Neural cell (in vitro differentiated cells): ENCODE data around the gene RALGPS2. TPM values are rescaled to one million over a fixed set of nuclear protein-coding genes. Genes with fewer than 3 reads are reported as not detected.

Experiments used
- H2AFZ ChIP-seq: fragments of 200-600, 300-800 bp; sonication (generic), shearing (Covaris generic); 2 replicates; pipeline ENCODE4 v1.6.0; 2014; ENCODE audit warnings: low read depth, mild to moderate bottlenecking, antibody characterized with exemption, low read length, moderate library complexity
- H3F3A ChIP-seq: fragments of 200-600 bp; shearing (Covaris generic); 2 replicates; pipeline ENCODE4 v1.6.1; 2016; ENCODE audit warnings: mild to moderate bottlenecking, moderate library complexity, mixed read lengths, antibody characterized with exemption, low read length; ENCODE audit not compliant: insufficient read depth, poor library complexity, severe bottlenecking
- H3K27ac ChIP-seq: fragments of 200-600, 300-800 bp; sonication (generic), shearing (Covaris generic); 2 replicates; pipeline ENCODE4 v1.5.1; 2014; ENCODE audit warnings: mild to moderate bottlenecking, low read length, moderate library complexity
- H3K27me3 ChIP-seq: fragments of 300-800, 200-600 bp; sonication (generic), shearing (Covaris generic); 2 replicates; pipeline ENCODE4 v1.6.0; 2014; ENCODE audit warnings: mild to moderate bottlenecking, low read depth, low read length, moderate library complexity; ENCODE audit not compliant: insufficient read depth
- H3K36me3 ChIP-seq: fragments of 300-800, 200-600 bp; sonication (generic), shearing (Covaris generic); 2 replicates; pipeline ENCODE4 v1.5.1; 2014; ENCODE audit warnings: mild to moderate bottlenecking, antibody characterized with exemption, low read length, moderate library complexity; ENCODE audit not compliant: insufficient read depth
- H3K4me2 ChIP-seq: fragments of 300-800, 200-600 bp; sonication (generic), shearing (Covaris generic); 2 replicates; pipeline ENCODE4 v1.6.0; 2014; ENCODE audit warnings: mild to moderate bottlenecking, low read length
- H3K4me3 ChIP-seq: fragments of 300-800, 200-600 bp; sonication (generic), shearing (Covaris generic); 2 replicates; pipeline ENCODE4 v1.5.1; 2014; ENCODE audit warnings: mild to moderate bottlenecking, low read length, moderate library complexity
- H3K79me2 ChIP-seq: fragments of 200-600 bp; shearing (Covaris generic); replicated peaks from 2 replicates; pipeline ENCODE4 v1.6.0; 2014; ENCODE audit warnings: mild to moderate bottlenecking, low read length, moderate library complexity; ENCODE audit not compliant: insufficient read depth
- H3K9ac ChIP-seq: fragments of 300-800, 200-600 bp; sonication (generic), shearing (Covaris generic); 2 replicates; pipeline ENCODE4 v1.6.1; 2016; ENCODE audit warnings: mild to moderate bottlenecking, low read length, mixed read lengths
- H3K9me2 ChIP-seq: fragments of 200-600 bp; shearing (Covaris generic); 2 replicates; pipeline ENCODE4 v1.6.1; 2016; ENCODE audit warnings: mild to moderate bottlenecking, low read length, mixed read lengths; ENCODE audit not compliant: insufficient read depth
- H3K9me3 ChIP-seq: fragments of 200-600, 300-800 bp; sonication (generic), shearing (Covaris generic); 2 replicates; pipeline ENCODE4 v1.6.1; 2016; ENCODE audit warnings: mild to moderate bottlenecking, mixed run types, low read length, moderate library complexity, mixed read lengths
- H4K20me1 ChIP-seq: fragments of 200-600 bp; shearing (Covaris generic); 2 replicates; pipeline ENCODE4 v1.6.1; 2016; ENCODE audit warnings: mild to moderate bottlenecking, mixed run types; ENCODE audit not compliant: insufficient read depth
- EP300 ChIP-seq: fragments of 450-650 bp; conservative IDR thresholded peaks from 2 replicates; pipeline ENCODE4 v1.6.1; 2014; ENCODE audit warnings: antibody characterized with exemption, mild to moderate bottlenecking, moderate library complexity; ENCODE audit not compliant: poor library complexity, severe bottlenecking
- EZH2 ChIP-seq: fragments of 200-600, 300-800 bp; shearing (Covaris generic), sonication (generic); IDR thresholded peaks from 2 replicates; pipeline ENCODE4 v1.6.1; 2014; ENCODE audit warnings: antibody characterized with exemption, low read length, borderline replicate concordance, mild to moderate bottlenecking; ENCODE audit not compliant: insufficient read depth, poor library complexity, severe bottlenecking
- MXI1 ChIP-seq: fragments of 450-650 bp; conservative IDR thresholded peaks from 2 replicates; pipeline ENCODE4 v1.6.1; 2014; ENCODE audit warnings: antibody characterized with exemption, mild to moderate bottlenecking; ENCODE audit not compliant: poor library complexity, severe bottlenecking
- POLR2AphosphoS5 ChIP-seq: IDR thresholded peaks from 2 replicates; pipeline ENCODE4 v1.6.1; 2012
- RAD21 ChIP-seq: fragments of 450-650 bp; conservative IDR thresholded peaks from 2 replicates; pipeline ENCODE4 v1.6.1; 2014; ENCODE audit warnings: antibody characterized with exemption, mild to moderate bottlenecking, moderate library complexity
- SMC3 ChIP-seq: fragments of 450-650 bp; conservative IDR thresholded peaks from 2 replicates; pipeline ENCODE4 v1.6.1; 2014; ENCODE audit warnings: antibody characterized with exemption, mild to moderate bottlenecking, moderate library complexity; ENCODE audit not compliant: poor library complexity
- TAF1 ChIP-seq: IDR thresholded peaks from 2 replicates; pipeline ENCODE4 v1.6.1; 2012; ENCODE audit warnings: low read depth
- polyA plus RNA-seq: library from polyadenylated mRNA; depleted of rRNA; stranded (reverse); fragments of >200 nt; gene quantifications from 2 replicates; pipeline ENCODE4 v1.2.3, GENCODE V29; 2014
- TF ChIP-seq, protein P1 (sequence below): IDR thresholded peaks from 2 replicates; pipeline ENCODE4 v1.6.1; 2012; ENCODE audit warnings: borderline replicate concordance
- TF ChIP-seq, protein P2 (sequence below): fragments of 450-650 bp; IDR thresholded peaks from 2 replicates; pipeline ENCODE4 v1.5.1; 2014; ENCODE audit warnings: antibody characterized with exemption, mild to moderate bottlenecking, moderate library complexity; ENCODE audit not compliant: poor library complexity, severe bottlenecking

Gene RALGPS2
- polyA plus RNA-seq, 1 donor from 2014 or later = 26.6 TPM

DNA sequence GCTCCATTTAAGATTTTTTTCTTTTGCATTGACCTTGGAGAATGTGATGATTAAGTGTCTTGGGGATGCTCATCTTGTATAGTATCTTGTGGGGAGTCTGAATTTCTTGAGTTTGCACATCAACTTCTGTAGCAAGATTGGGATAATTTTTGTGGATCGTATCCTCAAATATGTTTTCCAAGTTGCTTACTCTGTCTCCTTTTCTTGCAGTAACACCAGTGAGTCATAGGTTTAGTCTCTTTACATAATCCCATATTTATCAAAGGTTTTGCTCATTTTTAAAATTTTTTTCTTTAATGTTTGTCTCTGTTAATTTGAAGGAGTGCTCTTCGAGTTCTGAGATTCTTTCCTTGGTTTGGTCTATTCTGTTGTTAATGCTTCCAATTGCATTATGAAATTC lies 187.6 kb downstream of the RALGPS2 start:
- H3K4me2 ChIP-seq = no peak overlapping the region

DNA sequence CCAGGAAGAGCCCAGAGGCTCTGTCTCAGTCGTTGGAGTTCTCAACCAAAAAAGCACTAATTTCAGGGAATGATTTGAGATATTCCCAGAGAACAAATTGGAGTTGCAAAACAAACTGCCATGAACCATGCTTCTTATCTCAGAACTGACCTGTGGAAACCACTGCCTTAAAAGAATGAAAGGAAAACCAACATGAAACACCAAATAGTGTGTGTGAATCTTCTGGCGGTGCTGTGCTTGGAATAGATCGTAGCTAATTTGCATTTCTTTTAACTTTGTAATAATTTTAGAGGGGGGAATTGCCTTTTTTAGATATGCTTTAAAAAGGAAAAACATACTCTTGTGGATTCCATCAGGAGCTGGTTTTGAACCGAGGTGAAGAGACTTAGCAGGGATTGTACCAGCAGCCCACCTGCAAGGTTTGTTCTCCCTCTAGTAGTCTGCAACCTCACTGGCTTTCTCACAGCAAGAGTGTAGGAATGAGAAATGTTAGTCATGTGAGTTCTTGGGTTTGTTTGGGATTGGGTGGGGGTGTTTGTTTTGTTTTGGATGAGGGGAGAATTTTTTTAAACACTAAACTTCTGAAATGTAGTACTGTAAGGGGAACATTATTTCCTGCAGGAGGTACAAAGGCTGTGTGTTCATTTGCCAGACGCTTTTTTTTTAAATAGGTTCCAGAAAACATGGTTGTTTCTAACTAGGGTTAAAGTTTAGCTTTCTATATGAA lies 191.6 kb downstream of the RALGPS2 start:
- Histone ChIP-seq H4K20me1 (no peaks in the 10 kb centered on the region), H3K9me2 (no peaks in the 10 kb centered on the region), H2AFZ (no peak overlapping the region), H3K4me3 (no peak overlapping the region), H3K27me3 (no peaks in the 10 kb centered on the region), H3F3A (no peaks in the 10 kb centered on the region), H3K36me3 (no peaks in the 10 kb centered on the region), H3K9me3 (no peaks in the 10 kb centered on the region), H3K27ac (no peak overlapping the region), H3K79me2 (no peaks in the 10 kb centered on the region), H3K9ac (no peak overlapping the region), H3K4me2 (no peak overlapping the region)
- TF ChIP-seq, protein P1, sequence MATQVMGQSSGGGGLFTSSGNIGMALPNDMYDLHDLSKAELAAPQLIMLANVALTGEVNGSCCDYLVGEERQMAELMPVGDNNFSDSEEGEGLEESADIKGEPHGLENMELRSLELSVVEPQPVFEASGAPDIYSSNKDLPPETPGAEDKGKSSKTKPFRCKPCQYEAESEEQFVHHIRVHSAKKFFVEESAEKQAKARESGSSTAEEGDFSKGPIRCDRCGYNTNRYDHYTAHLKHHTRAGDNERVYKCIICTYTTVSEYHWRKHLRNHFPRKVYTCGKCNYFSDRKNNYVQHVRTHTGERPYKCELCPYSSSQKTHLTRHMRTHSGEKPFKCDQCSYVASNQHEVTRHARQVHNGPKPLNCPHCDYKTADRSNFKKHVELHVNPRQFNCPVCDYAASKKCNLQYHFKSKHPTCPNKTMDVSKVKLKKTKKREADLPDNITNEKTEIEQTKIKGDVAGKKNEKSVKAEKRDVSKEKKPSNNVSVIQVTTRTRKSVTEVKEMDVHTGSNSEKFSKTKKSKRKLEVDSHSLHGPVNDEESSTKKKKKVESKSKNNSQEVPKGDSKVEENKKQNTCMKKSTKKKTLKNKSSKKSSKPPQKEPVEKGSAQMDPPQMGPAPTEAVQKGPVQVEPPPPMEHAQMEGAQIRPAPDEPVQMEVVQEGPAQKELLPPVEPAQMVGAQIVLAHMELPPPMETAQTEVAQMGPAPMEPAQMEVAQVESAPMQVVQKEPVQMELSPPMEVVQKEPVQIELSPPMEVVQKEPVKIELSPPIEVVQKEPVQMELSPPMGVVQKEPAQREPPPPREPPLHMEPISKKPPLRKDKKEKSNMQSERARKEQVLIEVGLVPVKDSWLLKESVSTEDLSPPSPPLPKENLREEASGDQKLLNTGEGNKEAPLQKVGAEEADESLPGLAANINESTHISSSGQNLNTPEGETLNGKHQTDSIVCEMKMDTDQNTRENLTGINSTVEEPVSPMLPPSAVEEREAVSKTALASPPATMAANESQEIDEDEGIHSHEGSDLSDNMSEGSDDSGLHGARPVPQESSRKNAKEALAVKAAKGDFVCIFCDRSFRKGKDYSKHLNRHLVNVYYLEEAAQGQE = no peak
- TF ChIP-seq MXI1 (no peak), EZH2 (no peak), POLR2AphosphoS5 (no peak), RAD21 (no peak), EP300 (no peak), TAF1 (no peak), SMC3 (no peak)
- TF ChIP-seq, protein P2, sequence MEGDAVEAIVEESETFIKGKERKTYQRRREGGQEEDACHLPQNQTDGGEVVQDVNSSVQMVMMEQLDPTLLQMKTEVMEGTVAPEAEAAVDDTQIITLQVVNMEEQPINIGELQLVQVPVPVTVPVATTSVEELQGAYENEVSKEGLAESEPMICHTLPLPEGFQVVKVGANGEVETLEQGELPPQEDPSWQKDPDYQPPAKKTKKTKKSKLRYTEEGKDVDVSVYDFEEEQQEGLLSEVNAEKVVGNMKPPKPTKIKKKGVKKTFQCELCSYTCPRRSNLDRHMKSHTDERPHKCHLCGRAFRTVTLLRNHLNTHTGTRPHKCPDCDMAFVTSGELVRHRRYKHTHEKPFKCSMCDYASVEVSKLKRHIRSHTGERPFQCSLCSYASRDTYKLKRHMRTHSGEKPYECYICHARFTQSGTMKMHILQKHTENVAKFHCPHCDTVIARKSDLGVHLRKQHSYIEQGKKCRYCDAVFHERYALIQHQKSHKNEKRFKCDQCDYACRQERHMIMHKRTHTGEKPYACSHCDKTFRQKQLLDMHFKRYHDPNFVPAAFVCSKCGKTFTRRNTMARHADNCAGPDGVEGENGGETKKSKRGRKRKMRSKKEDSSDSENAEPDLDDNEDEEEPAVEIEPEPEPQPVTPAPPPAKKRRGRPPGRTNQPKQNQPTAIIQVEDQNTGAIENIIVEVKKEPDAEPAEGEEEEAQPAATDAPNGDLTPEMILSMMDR = no peak

More for the DNA sequence above, 187.6 kb downstream of the RALGPS2 start:
- Histone ChIP-seq H3K36me3 (no peaks in the 10 kb centered on the region), H3F3A (no peaks in the 10 kb centered on the region), H3K27ac (no peak overlapping the region), H3K9me3 (no peaks in the 10 kb centered on the region), H3K27me3 (no peaks in the 10 kb centered on the region), H3K9me2 (no peaks in the 10 kb centered on the region), H4K20me1 (no peaks in the 10 kb centered on the region), H3K9ac (no peak overlapping the region), H3K4me3 (no peak overlapping the region), H2AFZ (no peak overlapping the region), H3K79me2 (no peaks in the 10 kb centered on the region)
- TF ChIP-seq EZH2 (no peak), MXI1 (no peak), EP300 (no peak), RAD21 (no peak)
- TF ChIP-seq, protein P2 = no peak
- TF ChIP-seq, protein P1 = no peak
